Measurements from ENCODE around the gene CDC5L.

The CDC5L gene

GRCh38 chr6:44373051-44373450 lies 14.5 kb upstream of the CDC5L start:
- Histone ChIP-seq H2AFZ (ENCODE audit: low read length) (peak overlapping the region; percentile 15), H3K4me3 (ENCODE audit: low read length in 2 of 2) (no peak overlapping the region), H2BK12ac (ENCODE audit: low read length) (no peak overlapping the region), H2BK15ac (ENCODE audit: low read length) (no peak overlapping the region), H3K4me1 (ENCODE audit: control insufficient read depth in 2 of 2, insufficient read depth in 1 of 2, low read depth in 1 of 2, low read length in 2 of 2) (no peaks in the 10 kb centered on the region), H4K8ac (ENCODE audit: low read depth, low read length) (no peak overlapping the region), H3K9ac (ENCODE audit: low read depth, low read length, poor library complexity) (no peak overlapping the region), H3K4me2 (ENCODE audit: insufficient read depth, low read length, poor library complexity, severe bottlenecking) (no peak overlapping the region), H3K36me3 (replicated peaks in 1 of 2; ENCODE audit: control insufficient read depth in 2 of 2, insufficient read depth in 2 of 2, low read length in 2 of 2) (no peaks in the 10 kb centered on the region), H3K18ac (ENCODE audit: low read length) (no peak overlapping the region), H2BK120ac (ENCODE audit: low read depth, low read length) (no peak overlapping the region), H3K23ac (ENCODE audit: low read depth, low read length, poor library complexity) (no peak overlapping the region), H3K27me3 (ENCODE audit: control insufficient read depth in 3 of 3, insufficient read depth in 3 of 3, low read depth in 1 of 3, low read length in 3 of 3) (peaks cover 0 to 3% (median 0%) of the 10 kb centered on the region in 3 experiments), H2BK5ac (ENCODE audit: low read length) (no peak overlapping the region), H3K9me3 (replicated peaks in 1 of 2; ENCODE audit: control insufficient read depth in 2 of 2, insufficient read depth in 1 of 2, low read depth in 1 of 2, low read length in 2 of 2) (no peaks in the 10 kb centered on the region), H3K14ac (ENCODE audit: low read length) (no peak overlapping the region), H3K79me1 (ENCODE audit: low read depth, low read length) (no peaks in the 10 kb centered on the region), H3K4ac (ENCODE audit: low read length) (no peak overlapping the region), H2AK5ac (ENCODE audit: low read depth, low read length) (no peak overlapping the region), H4K91ac (ENCODE audit: low read depth, low read length, poor library complexity) (no peak overlapping the region), H3K27ac (replicated peaks; ENCODE audit: low read length) (no peak overlapping the region)
- no peak for DNase-seq (ENCODE audit: low spot score)
- no CpG with 5 or more reads among the region's 3 CpGs for WGBS, 2 donors (ENCODE audit: extremely low coverage in 2 of 2, insufficient read length in 2 of 2, insufficient replicate concordance in 1 of 2)

GRCh38 chr6:44373787-44374186 lies 13.7 kb upstream of the CDC5L start:
- Histone ChIP-seq H2BK12ac (ENCODE audit: low read length) (no peak overlapping the region), H3K9me3 (replicated peaks in 1 of 2; ENCODE audit: control insufficient read depth in 2 of 2, insufficient read depth in 1 of 2, low read depth in 1 of 2, low read length in 2 of 2) (no peaks in the 10 kb centered on the region), H3K4me1 (ENCODE audit: control insufficient read depth in 2 of 2, insufficient read depth in 1 of 2, low read depth in 1 of 2, low read length in 2 of 2) (no peaks in the 10 kb centered on the region), H3K4ac (ENCODE audit: low read length) (no peak overlapping the region), H4K8ac (ENCODE audit: low read depth, low read length) (no peak overlapping the region), H2BK120ac (ENCODE audit: low read depth, low read length) (no peak overlapping the region), H3K27me3 (ENCODE audit: control insufficient read depth in 3 of 3, insufficient read depth in 3 of 3, low read depth in 1 of 3, low read length in 3 of 3) (peaks cover 0 to 3% (median 0%) of the 10 kb centered on the region in 3 experiments), H3K4me2 (ENCODE audit: insufficient read depth, low read length, poor library complexity, severe bottlenecking) (no peak overlapping the region), H3K79me1 (ENCODE audit: low read depth, low read length) (no peaks in the 10 kb centered on the region), H2BK5ac (ENCODE audit: low read length) (no peak overlapping the region), H3K9ac (ENCODE audit: low read depth, low read length, poor library complexity) (no peak overlapping the region), H4K91ac (ENCODE audit: low read depth, low read length, poor library complexity) (no peak overlapping the region), H3K36me3 (replicated peaks in 1 of 2; ENCODE audit: control insufficient read depth in 2 of 2, insufficient read depth in 2 of 2, low read length in 2 of 2) (no peaks in the 10 kb centered on the region), H2AFZ (ENCODE audit: low read length) (no peak overlapping the region), H3K4me3 (ENCODE audit: low read length in 2 of 2) (no peak overlapping the region), H3K14ac (ENCODE audit: low read length) (no peak overlapping the region), H3K18ac (ENCODE audit: low read length) (no peak overlapping the region), H3K27ac (replicated peaks; ENCODE audit: low read length) (no peak overlapping the region), H3K23ac (ENCODE audit: low read depth, low read length, poor library complexity) (no peak overlapping the region), H2BK15ac (ENCODE audit: low read length) (no peak overlapping the region), H2AK5ac (ENCODE audit: low read depth, low read length) (no peak overlapping the region)
- no CpG with 5 or more reads among the region's 2 CpGs for WGBS, 2 donors (ENCODE audit: extremely low coverage in 2 of 2, insufficient read length in 2 of 2, insufficient replicate concordance in 1 of 2)
- no peak for DNase-seq (ENCODE audit: low spot score)

GRCh38 chr6:44375071-44375470 lies 12.4 kb upstream of the CDC5L start:
- no peak overlapping the region for H3K18ac ChIP-seq (ENCODE audit: low read length)
- no peak overlapping the region for H3K27ac ChIP-seq (replicated peaks; ENCODE audit: low read length)
- H2BK15ac ChIP-seq (ENCODE audit: low read length): no peak overlapping the region
- H3K36me3 ChIP-seq (replicated peaks in 1 of 2; ENCODE audit: control insufficient read depth in 2 of 2, insufficient read depth in 2 of 2, low read length in 2 of 2): no peaks in the 10 kb centered on the region
- no peak for DNase-seq (ENCODE audit: low spot score)
- H3K23ac ChIP-seq (ENCODE audit: low read depth, low read length, poor library complexity): no peak overlapping the region
- H3K4me3 ChIP-seq (ENCODE audit: low read length in 2 of 2): no peak overlapping the region
- no peak overlapping the region for H2BK5ac ChIP-seq (ENCODE audit: low read length)
- no peak overlapping the region for H2AFZ ChIP-seq (ENCODE audit: low read length)
- H4K91ac ChIP-seq (ENCODE audit: low read depth, low read length, poor library complexity): no peak overlapping the region
- no peaks in the 10 kb centered on the region for H3K4me1 ChIP-seq (ENCODE audit: control insufficient read depth in 2 of 2, insufficient read depth in 1 of 2, low read depth in 1 of 2, low read length in 2 of 2)
- H3K4me2 ChIP-seq (ENCODE audit: insufficient read depth, low read length, poor library complexity, severe bottlenecking): no peak overlapping the region
- no CpG with 5 or more reads among the region's 3 CpGs for WGBS, 2 donors (ENCODE audit: extremely low coverage in 2 of 2, insufficient read length in 2 of 2, insufficient replicate concordance in 1 of 2)
- H3K4ac ChIP-seq (ENCODE audit: low read length): no peak overlapping the region
- no peaks in the 10 kb centered on the region for H3K79me1 ChIP-seq (ENCODE audit: low read depth, low read length)
- H2BK12ac ChIP-seq (ENCODE audit: low read length): no peak overlapping the region
- H3K27me3 ChIP-seq (ENCODE audit: control insufficient read depth in 3 of 3, insufficient read depth in 3 of 3, low read depth in 1 of 3, low read length in 3 of 3): peaks cover 0 to 3% (median 0%) of the 10 kb centered on the region in 3 experiments
- H4K8ac ChIP-seq (ENCODE audit: low read depth, low read length): no peak overlapping the region
- no peak overlapping the region for H2BK120ac ChIP-seq (ENCODE audit: low read depth, low read length)
- H3K9ac ChIP-seq (ENCODE audit: low read depth, low read length, poor library complexity): no peak overlapping the region
- no peak overlapping the region for H2AK5ac ChIP-seq (ENCODE audit: low read depth, low read length)
- no peak overlapping the region for H3K14ac ChIP-seq (ENCODE audit: low read length)
- no peaks in the 10 kb centered on the region for H3K9me3 ChIP-seq (replicated peaks in 1 of 2; ENCODE audit: control insufficient read depth in 2 of 2, insufficient read depth in 1 of 2, low read depth in 1 of 2, low read length in 2 of 2)

- Histone ChIP-seq H3K23ac (ENCODE audit: low read depth, low read length, poor library complexity) (no peak overlapping the region), H3K4me1 (ENCODE audit: control insufficient read depth in 2 of 2, insufficient read depth in 1 of 2, low read depth in 1 of 2, low read length in 2 of 2) (no peaks in the 10 kb centered on the region)
Observed at GRCh38 chr6:44377484-44377883, 10.0 kb upstream of the CDC5L start.

More at GRCh38 chr6:44377484-44377883, 10.0 kb upstream of the CDC5L start:
- H2BK5ac ChIP-seq (ENCODE audit: low read length): no peak overlapping the region
- H2BK120ac ChIP-seq (ENCODE audit: low read depth, low read length): no peak overlapping the region
- H3K4me2 ChIP-seq (ENCODE audit: insufficient read depth, low read length, poor library complexity, severe bottlenecking): no peak overlapping the region
- H3K9ac ChIP-seq (ENCODE audit: low read depth, low read length, poor library complexity): no peak overlapping the region
- WGBS, 2 donors (ENCODE audit: extremely low coverage in 2 of 2, insufficient read length in 2 of 2, insufficient replicate concordance in 1 of 2): no CpG with 5 or more reads among the region's 3 CpGs
- H3K4ac ChIP-seq (ENCODE audit: low read length): no peak overlapping the region
- no peak overlapping the region for H2AFZ ChIP-seq (ENCODE audit: low read length)
- no peak overlapping the region for H3K14ac ChIP-seq (ENCODE audit: low read length)
- H3K4me3 ChIP-seq (ENCODE audit: low read length in 2 of 2): no peak overlapping the region
- no peaks in the 10 kb centered on the region for H3K9me3 ChIP-seq (replicated peaks in 1 of 2; ENCODE audit: control insufficient read depth in 2 of 2, insufficient read depth in 1 of 2, low read depth in 1 of 2, low read length in 2 of 2)
- no peaks in the 10 kb centered on the region for H3K79me1 ChIP-seq (ENCODE audit: low read depth, low read length)
- H3K27ac ChIP-seq (replicated peaks; ENCODE audit: low read length): no peak overlapping the region
- no peak overlapping the region for H2BK12ac ChIP-seq (ENCODE audit: low read length)
- DNase-seq (ENCODE audit: low spot score): no peak
- H3K18ac ChIP-seq (ENCODE audit: low read length): no peak overlapping the region
- no peak overlapping the region for H2BK15ac ChIP-seq (ENCODE audit: low read length)
- no peak overlapping the region for H2AK5ac ChIP-seq (ENCODE audit: low read depth, low read length)
- no peaks in the 10 kb centered on the region for H3K36me3 ChIP-seq (replicated peaks in 1 of 2; ENCODE audit: control insufficient read depth in 2 of 2, insufficient read depth in 2 of 2, low read length in 2 of 2)
- peaks cover 0 to 3% (median 0%) of the 10 kb centered on the region in 3 experiments for H3K27me3 ChIP-seq (ENCODE audit: control insufficient read depth in 3 of 3, insufficient read depth in 3 of 3, low read depth in 1 of 3, low read length in 3 of 3)
- no peak overlapping the region for H4K91ac ChIP-seq (ENCODE audit: low read depth, low read length, poor library complexity)
- no peak overlapping the region for H4K8ac ChIP-seq (ENCODE audit: low read depth, low read length)

All from neuronal stem cell (in vitro differentiated cells).